Smooth muscle cell of the coronary artery (primary cell): ENCODE data around the gene AGK. TPM values are rescaled to one million over a fixed set of nuclear protein-coding genes. Genes with fewer than 3 reads are reported as not detected.

Experiments used
- total RNA-seq: library from RNA; depleted of rRNA; stranded (reverse); fragments of >200 nt; gene quantifications from 2 replicates; pipeline ENCODE4 v1.2.3, GENCODE V29; 2014; ENCODE audit warnings: low replicate concordance

AGK gene, protein sequence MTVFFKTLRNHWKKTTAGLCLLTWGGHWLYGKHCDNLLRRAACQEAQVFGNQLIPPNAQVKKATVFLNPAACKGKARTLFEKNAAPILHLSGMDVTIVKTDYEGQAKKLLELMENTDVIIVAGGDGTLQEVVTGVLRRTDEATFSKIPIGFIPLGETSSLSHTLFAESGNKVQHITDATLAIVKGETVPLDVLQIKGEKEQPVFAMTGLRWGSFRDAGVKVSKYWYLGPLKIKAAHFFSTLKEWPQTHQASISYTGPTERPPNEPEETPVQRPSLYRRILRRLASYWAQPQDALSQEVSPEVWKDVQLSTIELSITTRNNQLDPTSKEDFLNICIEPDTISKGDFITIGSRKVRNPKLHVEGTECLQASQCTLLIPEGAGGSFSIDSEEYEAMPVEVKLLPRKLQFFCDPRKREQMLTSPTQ
- 6.9 and 19.6 TPM in 2 replicates for total RNA-seq

DNA sequence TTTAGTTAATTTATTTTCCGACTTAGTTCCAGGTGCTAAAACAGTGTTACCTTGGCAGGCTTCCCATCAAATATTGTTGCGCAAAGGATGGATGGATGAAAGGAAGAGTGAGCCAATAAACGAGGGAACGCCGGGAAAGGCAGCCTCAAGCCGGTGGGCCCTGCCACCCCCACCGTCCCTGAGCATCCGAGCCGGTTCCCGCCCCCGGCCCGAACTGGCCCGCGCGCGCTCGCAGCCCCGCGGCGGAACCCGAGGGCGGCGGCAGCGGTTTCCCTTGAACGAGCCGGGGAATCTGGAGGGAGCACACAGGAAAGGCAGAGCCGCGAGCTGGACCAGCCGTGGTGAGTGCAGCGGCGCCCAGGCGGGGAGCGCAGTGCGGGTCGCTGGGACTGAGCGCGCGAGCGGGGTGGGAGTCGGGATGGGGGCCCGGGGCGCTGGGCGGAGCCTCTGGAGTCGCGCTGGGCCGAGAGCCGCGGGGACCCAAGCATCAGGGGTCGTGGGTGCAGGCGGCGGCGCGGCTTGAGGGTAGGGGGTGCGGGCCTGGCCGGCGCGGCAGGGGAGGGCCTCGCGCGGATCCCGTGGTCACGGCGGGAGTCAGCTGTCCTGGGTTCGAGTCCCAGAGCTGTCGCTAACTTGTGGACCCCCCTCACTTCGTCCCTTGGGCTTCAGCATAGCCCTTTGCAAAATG is at the start of gene AGK:
Gene AGK (plus strand): TSS at position 317 of the 688 bp plus-strand sequence. CDS start 4,057 bp downstream, outside the sequence.

DNA sequence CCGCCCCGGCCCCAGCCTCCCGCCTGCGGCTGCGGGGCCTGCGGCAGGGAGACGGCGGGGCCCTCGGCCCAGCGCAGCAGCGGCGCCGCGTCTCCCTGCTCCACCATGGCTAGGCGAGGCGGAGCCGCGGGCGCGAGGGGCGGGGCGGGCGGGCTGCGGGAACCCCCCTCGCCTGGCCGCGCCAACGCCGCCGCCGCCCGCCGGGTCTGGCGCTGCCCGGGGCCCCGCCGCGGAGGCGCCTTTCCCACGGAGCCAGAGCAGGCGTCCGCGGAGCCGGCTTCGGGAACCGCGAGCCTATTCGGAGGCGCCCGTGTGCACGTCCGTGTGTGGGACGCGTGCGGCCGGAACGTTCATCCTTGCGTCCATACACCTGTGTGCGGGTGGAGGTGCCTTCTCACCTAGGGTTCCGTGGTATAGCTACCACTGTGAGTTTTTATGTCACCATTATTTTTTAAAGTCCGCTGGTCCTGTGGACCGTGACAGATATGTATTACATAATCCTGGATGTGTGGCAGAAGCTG is 150.9 kb downstream of the AGK start, which contains the start of gene DENND11:
Gene DENND11 (minus strand): TSS at position 120 of the 521 bp plus-strand sequence. CDS start 13 bp downstream, at position 107.

Other genes with a start within 250 kb of the AGK start
- 7.2 and 13.7 TPM in 2 replicates for gene DENND11, start 150.8 kb downstream of the AGK start, total RNA-seq
- gene WEE2, start 156.9 kb downstream of the AGK start, total RNA-seq: not detected in 2 replicates
- gene SSBP1, start 186.9 kb downstream of the AGK start, total RNA-seq: 77.3 and 178 TPM in 2 replicates
- 0.68 and 1.8 TPM in 2 replicates for gene TAS2R3, start 212.7 kb downstream of the AGK start, total RNA-seq
- gene TAS2R4, start 225.3 kb downstream of the AGK start, total RNA-seq: 0.38 and 0.70 TPM in 2 replicates
- 0.38 and 0.59 TPM in 2 replicates for gene TAS2R5, start 238.8 kb downstream of the AGK start, total RNA-seq